Kidney (tissue), 14 donors: Measurements from ENCODE around the gene DCST1. TPM values are rescaled to one million over a fixed set of nuclear protein-coding genes. Genes with fewer than 3 reads are reported as not detected.

Source experiments
- DNase-seq, 5 donors: peaks; one replicate each; pipeline ENCODE4 v3.0.0-alpha.2; 2013 to 2020
- FAIRE-seq: peaks from 2 replicates; lab custom pipeline; 2012; peaks lifted over from hg19 to GRCh38; lab: Jason Lieb, UNC
- H3K27ac ChIP-seq, 2 donors: one replicate each; pipeline ENCODE4 v1.7.0; 2013; ENCODE audit warnings: low read depth in 2 of 2, low read length in 2 of 2, inconsistent platforms in 1 of 2
- H3K27me3 ChIP-seq: one replicate; pipeline ENCODE4 v1.7.1; 2013; ENCODE audit warnings: low read length, inconsistent platforms; ENCODE audit not compliant: control insufficient read depth, insufficient read depth
- H3K36me3 ChIP-seq, 3 donors: one replicate each; pipeline versions ENCODE4 v1.7.0 to v1.7.1; 2013; ENCODE audit warnings: low read length in 3 of 3, control low read depth in 1 of 3, inconsistent platforms in 1 of 3; ENCODE audit not compliant: insufficient read depth in 3 of 3, control insufficient read depth in 2 of 3
- H3K4me1 ChIP-seq, 3 donors: one replicate each; pipeline versions ENCODE4 v1.7.0 to v1.7.1; 2013; ENCODE audit warnings: low read length in 3 of 3, inconsistent platforms in 1 of 3, low read depth in 1 of 3; ENCODE audit not compliant: control insufficient read depth in 2 of 3, insufficient read depth in 2 of 3
- H3K4me3 ChIP-seq, 3 donors: one replicate each; pipeline versions ENCODE4 v1.7.0 to v1.8.1; 2013; ENCODE audit warnings: low read length in 3 of 3, control low read depth in 1 of 3, inconsistent platforms in 1 of 3
- H3K9ac ChIP-seq, 3 donors: one replicate each; pipeline versions ENCODE4 v1.7.0 to v1.7.1; 2013; ENCODE audit warnings: low read length in 3 of 3, control low read depth in 1 of 3, inconsistent platforms in 1 of 3
- H3K9me3 ChIP-seq, 3 donors: one replicate each; pipeline versions ENCODE4 v1.7.0 to v1.7.1; 2013; ENCODE audit warnings: low read length in 3 of 3, control low read depth in 1 of 3, inconsistent platforms in 1 of 3; ENCODE audit not compliant: control insufficient read depth in 2 of 3, insufficient read depth in 1 of 3
- CTCF ChIP-seq: IDR thresholded peaks from 3 replicates; pipeline ENCODE4 v1.5.1; 2012; ENCODE audit warnings: mild to moderate bottlenecking, moderate library complexity, borderline replicate concordance; ENCODE audit not compliant: insufficient read depth; ENCODE audit errors: extremely low read depth
- intact Hi-C: fragments of 100-400 bp; cut with DNase I; formaldehyde crosslinking; loops from one replicate; pipeline ENCODE4 v1.11.1; 2022
- polyA plus RNA-seq: library from polyadenylated mRNA; stranded (reverse); fragments of 350-450 nt; fragmentation: Illumina TruSeq; extraction: RNeasy Lipid Tissue Mini Kit (QIAGEN cat#74804); gene quantifications from one replicate; pipeline ENCODE4 v1.2.3, GENCODE V29; 2014; ENCODE audit warnings: low read depth, low replicate concordance; ENCODE audit not compliant: insufficient read depth
- total RNA-seq: library from RNA; stranded (reverse); fragmentation: NEBNext Ultra II Directional; extraction: Animal tissue kit (Norgen Biotek cat#: 25700); gene quantifications from one replicate; pipeline ENCODE4 v1.2.1, GENCODE V29; 2021
- donor health status: control.
- donor health status: control.
- donor health status: control.
- donor health status: control.
- donor health status: control.
- donor health status: DM: yes; HTN: yes; CAD: no.
- donor health status: Normal renal cell carcinoma (clear cell type).

Gene DCST1
- total and polyA plus RNA-seq, 2 donors from 2014 or later, result not detected

GRCh38 chr1:155079210-155079486, 45.5 kb downstream of the DCST1 start:
- Histone ChIP-seq H3K36me3 (no peaks in the 10 kb centered on the region), H3K9ac (no peak overlapping the region), H3K27me3 (peaks cover 9% of the 10 kb centered on the region), H3K9me3 (no peaks in the 10 kb centered on the region), H3K27ac (no peak overlapping the region), H3K4me1 (peaks cover 3 to 25% (median 13%) of the 10 kb centered on the region in 3 donors), H3K4me3 (peak overlapping the region in 1 of 3 donors; percentile 32)
- DNase-seq (no peak), FAIRE-seq (no peak)
- intact Hi-C loops, result no loop called here
- TF ChIP-seq CTCF, result no peak

- intact Hi-C loops, result no loop called here
- no peak overlapping the region for H3K9ac ChIP-seq
- no peak for TF ChIP-seq CTCF
- peak overlapping the region in 1 of 3 donors; percentile 32 for H3K4me3 ChIP-seq
- H3K27ac ChIP-seq, result no peak overlapping the region
- peaks cover 3 to 30% (median 18%) of the 10 kb centered on the region in 3 donors for H3K4me1 ChIP-seq
- H3K27me3 ChIP-seq, result peaks cover 9% of the 10 kb centered on the region
- DNase-seq (peak; percentile 24 to 78 (median 46)), FAIRE-seq (no peak)
- no peaks in the 10 kb centered on the region for H3K9me3 ChIP-seq
- no peaks in the 10 kb centered on the region for H3K36me3 ChIP-seq
Observed at GRCh38 chr1:155079487-155080311, 46.1 kb downstream of the DCST1 start.

- H3K27me3 ChIP-seq, result peaks cover 9% of the 10 kb centered on the region
- H3K4me1 ChIP-seq, result peaks cover 3 to 31% (median 18%) of the 10 kb centered on the region in 3 donors
- intact Hi-C loops, result no loop called here
- FAIRE-seq (no peak), DNase-seq (peak; percentile 78 to 95 (median 92))
- H3K27ac ChIP-seq, result no peak overlapping the region
- TF ChIP-seq CTCF, result no peak
- H3K36me3 ChIP-seq, result no peaks in the 10 kb centered on the region
- no peak overlapping the region for H3K9ac ChIP-seq
- H3K4me3 ChIP-seq, result peak overlapping the region in 1 of 3 donors; percentile 16
- no peaks in the 10 kb centered on the region for H3K9me3 ChIP-seq
Observed at GRCh38 chr1:155080312-155081228, 46.9 kb downstream of the DCST1 start.
